Nephron progenitor cell (in vitro differentiated cells): ENCODE measurements around the gene IDI2.
"Not testable (repeated sequence)": the region's sequence is repeated elsewhere in the genome, so short reads cannot be mapped to it uniquely, and the experiment has no call there.

Experiments used
- DNase-seq: peaks from one replicate; pipeline ENCODE4 v3.0.0; 2021
- H3K27ac Mint-ChIP-seq: 2 replicates; pipeline ENCODE4 v1.8.0; 2021; ENCODE audit warnings: mild to moderate bottlenecking, moderate library complexity, mixed read lengths
- H3K27me3 Mint-ChIP-seq: 2 replicates; pipeline ENCODE4 v1.8.0; 2021; ENCODE audit warnings: mild to moderate bottlenecking, low read depth, mixed read lengths; ENCODE audit not compliant: poor library complexity
- H3K36me3 Mint-ChIP-seq: 2 replicates; pipeline ENCODE4 v1.8.0; 2021; ENCODE audit warnings: low read depth, mixed read lengths
- H3K4me1 Mint-ChIP-seq: 2 replicates; pipeline ENCODE4 v1.8.0; 2021; ENCODE audit warnings: mixed read lengths
- H3K4me3 Mint-ChIP-seq: 2 replicates; pipeline ENCODE4 v1.8.0; 2021; ENCODE audit warnings: mild to moderate bottlenecking, moderate library complexity, mixed read lengths
- H3K9me3 Mint-ChIP-seq: 2 replicates; pipeline ENCODE4 v1.8.0; 2021; ENCODE audit warnings: mild to moderate bottlenecking, moderate library complexity, mixed read lengths
- CTCF ChIP-seq: fragments of 200-600 bp; sonication (generic); IDR thresholded peaks from 2 replicates; pipeline ENCODE4 v1.5.0; 2021; ENCODE audit warnings: antibody characterized with exemption

IDI2 gene

GRCh38 chr10:1025683-1026082, at the start of gene IDI2:
TSS of gene IDI2 (minus strand) at chr10:1025859. CDS start at chr10:1024723, 1,136 bp downstream.
- no peak for DNase-seq
- Mint-ChIP-seq H3K27me3 (no peaks in the 10 kb centered on the region), H3K9me3 (no peaks in the 10 kb centered on the region), H3K4me1 (no peaks in the 10 kb centered on the region), H3K27ac (no peak within 1 kb of the TSS), H3K36me3 (peaks cover 18% of the 10 kb centered on the region), H3K4me3 (no peak within 1 kb of the TSS)
- no peak for TF ChIP-seq CTCF

- DNase-seq = no peak
- TF ChIP-seq CTCF = no peak
Measured at GRCh38 chr10:1074748-1075308, 49.2 kb upstream of the IDI2 start.

GRCh38 chr10:1074052-1074747, 48.5 kb upstream of the IDI2 start:
- Mint-ChIP-seq H3K27me3 (peaks cover 5% of the 10 kb centered on the region), H3K27ac (peak overlapping the region; percentile 78), H3K4me3 (no peak overlapping the region), H3K4me1 (no peaks in the 10 kb centered on the region), H3K36me3 (peaks cover 50% of the 10 kb centered on the region), H3K9me3 (no peaks in the 10 kb centered on the region)
- no peak for TF ChIP-seq CTCF
- no peak for DNase-seq

More at GRCh38 chr10:1074748-1075308, 49.2 kb upstream of the IDI2 start:
- peaks cover 5% of the 10 kb centered on the region for H3K27me3 Mint-ChIP-seq
- H3K9me3 Mint-ChIP-seq = no peaks in the 10 kb centered on the region
- H3K27ac Mint-ChIP-seq = peak overlapping the region; percentile 78
- H3K4me1 Mint-ChIP-seq = no peaks in the 10 kb centered on the region
- peaks cover 57% of the 10 kb centered on the region for H3K36me3 Mint-ChIP-seq
- no peak overlapping the region for H3K4me3 Mint-ChIP-seq

- Mint-ChIP-seq H3K4me3 (no peak overlapping the region), H3K27me3 (peaks cover 5% of the 10 kb centered on the region), H3K36me3 (peaks cover 46% of the 10 kb centered on the region), H3K4me1 (no peaks in the 10 kb centered on the region), H3K9me3 (no peaks in the 10 kb centered on the region), H3K27ac (no peak overlapping the region)
- no peak for TF ChIP-seq CTCF
- no peak for DNase-seq
Measured at GRCh38 chr10:1070919-1071318, 45.3 kb upstream of the IDI2 start.

- DNase-seq = no peak
- Mint-ChIP-seq H3K27me3 (peaks cover 5% of the 10 kb centered on the region), H3K36me3 (peaks cover 43% of the 10 kb centered on the region), H3K27ac (no peak overlapping the region), H3K4me3 (no peak overlapping the region), H3K9me3 (no peaks in the 10 kb centered on the region), H3K4me1 (peaks cover 6% of the 10 kb centered on the region)
- TF ChIP-seq CTCF = no peak
Measured at GRCh38 chr10:1068380-1069361, 43.0 kb upstream of the IDI2 start.

GRCh38 chr10:1066734-1067133, 41.1 kb upstream of the IDI2 start:
- not testable (repeated sequence) for H3K4me3 Mint-ChIP-seq, H3K4me1 Mint-ChIP-seq, DNase-seq, H3K27me3 Mint-ChIP-seq, H3K9me3 Mint-ChIP-seq
- Mint-ChIP-seq H3K27ac (peak overlapping the region; percentile 57), H3K36me3 (peaks cover 35% of the 10 kb centered on the region)
